Measurements from ENCODE around the gene PIWIL4.

PIWIL4 gene

DNA sequence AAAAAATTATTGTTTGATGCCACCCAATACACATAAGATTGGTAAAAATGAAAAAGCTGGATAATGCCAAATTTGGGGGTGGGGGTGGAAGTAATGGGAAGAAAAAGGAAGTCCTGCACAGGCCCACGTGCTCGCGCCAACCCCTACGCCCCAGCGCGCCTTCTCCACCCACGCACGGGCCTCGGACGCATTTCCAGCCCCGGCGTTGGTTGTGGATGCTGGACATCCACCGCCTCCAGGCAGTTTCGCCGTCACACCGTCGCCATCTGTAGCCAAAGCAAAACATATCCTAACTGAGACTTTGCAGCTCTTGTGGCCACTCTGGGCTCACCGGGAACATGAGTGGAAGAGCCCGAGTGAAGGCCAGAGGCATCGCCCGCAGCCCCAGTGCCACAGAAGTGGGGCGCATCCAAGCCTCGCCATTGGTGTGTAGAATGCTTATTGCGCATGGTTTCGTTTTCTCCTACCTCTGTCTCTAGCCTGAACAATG, at the start of gene PIWIL4:
Gene PIWIL4 (plus strand): TSS at position 188 of the 490 bp plus-strand sequence. CDS start 151 bp downstream, at position 339.
- no peak for DNase-seq

DNA sequence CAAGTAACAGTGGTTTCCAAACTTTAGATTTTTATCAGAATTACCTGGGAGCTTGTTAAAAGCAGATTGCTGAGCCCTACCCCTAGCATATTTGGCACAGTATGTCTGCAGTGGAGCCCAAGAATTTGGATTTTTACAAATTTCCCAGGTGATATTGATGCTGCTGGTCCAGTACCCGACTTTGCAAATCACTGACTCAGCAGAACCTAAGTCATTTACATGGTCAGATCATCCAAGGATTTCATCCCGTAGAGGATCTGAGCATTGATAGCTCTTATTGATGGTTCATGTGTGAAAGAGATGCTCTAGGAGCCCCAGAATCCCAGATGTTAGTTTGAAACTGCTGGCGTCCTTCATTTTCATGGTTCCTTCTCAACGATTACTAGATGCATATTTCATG, 48.9 kb upstream of the PIWIL4 start:
- DNase-seq, result no peak

DNA sequence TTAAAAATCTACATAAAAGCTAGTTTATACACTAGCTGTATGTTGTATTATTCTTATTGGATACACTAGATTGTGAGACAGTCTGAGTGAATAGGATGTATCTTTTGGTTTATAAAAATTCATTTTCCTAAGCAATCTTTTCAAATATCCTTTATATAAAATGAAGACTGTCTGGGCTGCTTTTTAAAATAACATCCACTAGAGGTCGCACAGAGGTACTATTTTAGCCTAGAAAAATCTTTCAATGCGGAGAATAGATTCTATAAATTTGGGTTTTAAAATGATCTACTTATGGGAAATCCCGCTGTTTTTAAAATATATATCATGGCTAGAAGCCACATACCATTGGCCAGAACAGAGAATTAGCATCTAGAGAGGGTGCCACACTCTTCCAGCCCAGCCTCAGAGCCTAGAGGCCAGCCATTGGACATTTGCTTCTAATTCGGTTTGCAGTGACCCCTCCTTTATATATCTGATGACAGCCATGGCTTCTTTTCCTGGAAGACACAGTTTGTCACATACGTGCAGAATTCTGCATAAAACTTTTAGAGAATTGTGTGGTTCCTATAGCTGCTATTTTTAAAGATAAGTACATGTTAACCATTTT, 47.6 kb upstream of the PIWIL4 start:
- DNase-seq, result peak; percentile 50

DNA sequence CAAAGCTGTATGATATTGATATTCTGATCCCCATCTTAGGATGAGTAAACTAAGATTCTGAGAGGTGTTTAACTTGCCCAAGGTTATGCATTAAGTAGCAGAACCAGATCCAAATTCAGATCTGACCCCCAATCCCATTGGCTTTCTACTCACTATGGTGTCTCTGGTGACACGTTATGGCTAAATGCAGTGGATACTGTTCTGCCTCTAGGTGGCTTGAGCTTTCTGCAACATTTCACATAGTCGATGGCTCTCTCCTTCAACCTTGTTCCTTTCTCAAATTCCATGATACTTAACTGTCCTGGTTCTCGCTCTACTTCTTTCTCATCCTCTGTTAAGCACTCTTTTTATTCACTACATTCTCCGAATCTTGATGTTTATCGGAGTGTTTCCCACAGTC, 45.5 kb upstream of the PIWIL4 start:
- DNase-seq, result peak; percentile 36

DNA sequence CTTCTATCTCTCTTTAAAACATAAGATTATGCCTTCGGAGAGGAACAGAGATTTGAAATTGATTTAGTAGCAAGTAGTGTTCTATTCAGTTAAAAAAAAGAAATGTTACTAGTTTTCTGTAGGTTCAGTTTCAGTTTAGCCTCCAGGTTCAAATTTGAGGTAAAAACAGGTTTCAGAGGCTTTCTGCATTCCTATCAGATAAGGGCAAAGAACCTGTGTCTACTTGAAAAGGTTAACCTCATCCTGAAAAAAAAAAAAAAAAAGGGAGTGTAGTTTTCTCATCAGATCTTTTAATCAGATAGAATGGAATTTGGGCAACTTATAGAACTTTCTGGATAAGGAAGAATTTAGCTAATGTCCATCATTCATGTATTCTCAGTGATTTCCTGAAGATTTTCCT, 42.8 kb upstream of the PIWIL4 start:
- DNase-seq, result no peak

DNA sequence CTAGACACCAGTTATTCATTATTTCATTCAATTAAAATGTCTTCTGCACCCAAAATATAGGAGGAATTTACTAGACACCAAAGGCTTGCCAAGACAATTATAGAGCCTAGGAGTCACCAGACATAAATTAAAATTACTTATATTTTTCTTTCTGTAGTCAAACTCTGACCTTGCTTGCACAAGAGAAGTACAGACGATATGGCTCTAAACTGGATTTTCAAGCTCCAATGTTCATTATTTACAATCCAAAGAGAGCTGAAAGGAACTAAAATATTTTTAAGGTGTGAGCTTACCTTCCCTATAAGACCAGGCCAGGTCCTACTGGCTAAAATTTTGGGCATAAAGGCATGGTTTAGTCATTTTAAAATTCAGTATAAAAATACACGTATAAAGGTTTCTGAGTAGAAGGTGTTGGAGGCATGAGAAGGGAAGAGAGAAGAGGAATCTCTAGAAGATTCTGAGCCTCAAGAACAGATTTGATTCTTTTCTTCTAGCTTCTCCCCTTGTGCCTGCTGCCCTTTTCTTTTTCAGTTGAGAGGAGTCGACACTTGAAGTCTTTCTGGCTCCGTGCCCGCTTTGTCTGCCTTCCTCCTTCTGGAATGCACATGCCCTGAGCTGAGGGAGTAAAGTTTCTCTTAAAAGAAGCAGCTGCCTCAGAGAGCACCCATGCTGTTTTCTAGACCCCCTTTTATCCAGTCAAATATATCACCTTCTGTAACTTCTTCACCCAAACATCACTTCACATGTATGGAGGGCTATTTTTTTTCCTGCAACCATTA, 41.4 kb upstream of the PIWIL4 start:
- peak; percentile 27 for DNase-seq

DNA sequence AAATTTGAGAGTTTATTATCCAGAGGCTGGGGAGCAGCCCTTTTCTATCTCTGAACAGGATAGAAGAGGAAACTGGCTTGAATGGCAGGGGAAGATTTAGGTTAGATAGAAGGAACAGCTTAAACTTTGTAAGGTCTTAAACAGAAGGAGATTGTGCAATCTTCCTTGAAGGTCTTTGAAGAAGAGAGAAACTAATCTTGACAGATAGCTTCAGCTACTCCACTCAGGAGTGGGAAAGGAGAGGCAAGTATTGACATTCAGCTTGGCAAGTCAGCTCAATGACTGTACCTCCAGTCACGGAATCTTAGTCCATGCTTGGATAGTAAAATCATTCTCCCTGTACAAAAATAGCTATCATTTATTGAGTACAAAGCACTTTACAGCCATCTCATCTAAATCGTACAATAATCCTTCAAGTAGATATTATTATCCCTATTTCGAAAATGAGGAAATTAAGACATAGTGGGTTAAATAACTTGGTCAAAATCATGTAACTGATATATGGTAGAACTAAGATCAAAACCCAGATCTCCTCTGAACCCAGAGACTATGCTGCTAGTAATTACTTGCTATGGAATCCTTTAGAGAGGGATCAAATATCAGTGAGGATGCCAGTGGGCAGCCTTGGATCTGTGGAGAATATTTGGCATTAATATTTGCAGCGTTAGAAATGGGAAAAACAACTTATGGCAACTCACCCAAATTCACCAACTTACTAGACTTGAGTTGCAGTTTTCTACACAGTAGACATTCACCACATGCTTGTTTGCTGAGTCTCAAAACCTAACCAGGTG, 40.3 kb upstream of the PIWIL4 start:
- peak; percentile 83 for DNase-seq

DNA sequence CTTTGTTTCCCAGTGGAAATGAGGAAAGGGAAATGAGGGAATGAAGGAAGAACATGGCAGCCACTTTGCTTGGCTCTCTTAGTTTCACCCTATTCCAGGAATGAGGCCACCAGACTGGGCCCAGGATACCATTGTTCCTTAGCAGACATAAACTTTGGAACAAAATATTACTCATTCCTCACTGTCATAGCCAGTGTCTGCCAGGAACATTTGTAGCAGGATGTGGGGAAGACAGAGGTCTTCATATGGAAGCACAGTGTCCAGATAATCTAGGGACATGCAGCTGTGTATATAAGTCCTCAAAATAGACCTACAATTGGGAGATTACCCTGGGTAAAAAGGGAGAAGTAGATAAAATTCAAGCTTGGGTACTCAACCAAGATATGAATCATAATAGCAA, 38.6 kb upstream of the PIWIL4 start:
- DNase-seq, result peak; percentile 35

DNA sequence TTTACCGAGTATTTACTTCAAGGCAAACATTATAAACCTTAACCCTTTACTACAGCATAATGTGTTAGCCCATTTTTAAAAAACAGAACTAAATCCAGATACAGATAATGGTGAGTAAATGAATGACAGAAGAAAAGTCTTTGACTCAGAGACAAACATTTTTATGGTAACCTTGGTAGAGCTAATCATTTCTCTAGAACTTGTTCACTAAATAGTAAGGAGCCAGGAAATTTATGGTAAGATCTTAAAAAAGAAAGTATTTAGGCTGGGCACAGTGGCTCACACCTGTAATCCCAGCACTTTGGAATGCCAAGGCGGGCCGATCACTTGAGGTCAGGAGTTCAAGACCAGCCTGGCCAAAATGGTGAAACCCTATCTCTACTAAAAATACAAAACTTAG, 35.0 kb upstream of the PIWIL4 start:
- DNase-seq, result no peak

DNA sequence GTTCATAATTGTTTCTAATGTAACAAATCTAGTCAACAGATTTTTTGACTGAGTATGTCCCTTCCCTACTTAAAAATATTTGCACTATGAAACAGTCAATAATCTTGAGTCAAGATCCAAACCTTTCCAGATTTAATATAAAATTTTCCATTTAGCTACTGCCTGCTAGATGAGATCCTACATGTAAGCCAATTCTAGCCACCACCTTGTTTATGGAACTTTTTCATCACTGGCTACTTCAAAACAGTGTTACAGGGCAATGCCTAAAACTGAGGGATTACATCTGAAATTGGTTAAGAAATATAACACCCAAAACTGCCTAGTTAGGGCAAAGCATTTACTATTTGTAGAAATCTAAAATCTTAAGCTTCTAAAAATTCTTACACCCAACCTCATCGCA, 34.0 kb upstream of the PIWIL4 start:
- DNase-seq, result no peak

DNA sequence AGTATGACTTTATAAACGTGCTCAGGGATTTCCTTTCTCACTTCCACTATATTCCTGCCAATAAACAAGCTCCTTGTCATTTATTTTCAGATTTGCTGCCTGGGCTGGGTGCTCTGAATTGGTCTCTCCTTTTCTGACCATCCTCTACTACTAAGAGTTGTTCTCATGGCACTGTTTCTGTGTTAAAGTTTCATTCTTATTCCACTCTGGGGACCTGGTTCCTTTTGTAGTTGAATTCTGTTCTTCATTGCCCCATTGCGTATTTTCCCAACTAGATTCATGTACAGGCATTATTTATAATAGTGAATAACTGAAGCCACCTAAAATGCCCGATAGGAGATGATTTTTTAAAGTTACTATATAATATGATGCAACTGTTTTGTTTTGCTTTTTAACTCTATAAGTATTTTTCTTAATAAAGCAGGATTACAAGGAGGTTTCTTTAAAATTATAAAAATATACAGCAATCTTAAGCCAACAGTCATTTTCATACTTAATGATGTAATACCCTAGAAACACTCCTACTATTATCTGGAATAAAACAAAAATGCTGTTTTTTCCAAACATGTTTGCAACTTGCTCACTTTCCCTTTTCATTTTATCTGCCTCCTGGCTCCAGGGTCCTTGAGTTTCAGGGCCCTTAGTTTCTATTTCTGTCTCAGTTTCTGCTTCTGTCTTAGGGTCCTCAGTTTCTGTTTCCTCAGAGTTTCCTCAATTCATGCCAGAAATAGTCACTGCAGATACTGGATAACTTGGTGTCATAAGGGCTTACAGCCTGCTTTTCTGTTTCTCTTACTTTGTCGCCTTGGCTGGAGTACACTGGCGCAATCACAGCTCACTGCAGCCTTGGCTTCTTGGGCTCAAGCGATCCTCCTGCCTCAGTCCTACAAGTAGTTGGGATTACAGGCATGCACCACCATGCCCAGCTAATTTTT, 33.2 kb upstream of the PIWIL4 start:
- DNase-seq, result peak; percentile 92

DNA sequence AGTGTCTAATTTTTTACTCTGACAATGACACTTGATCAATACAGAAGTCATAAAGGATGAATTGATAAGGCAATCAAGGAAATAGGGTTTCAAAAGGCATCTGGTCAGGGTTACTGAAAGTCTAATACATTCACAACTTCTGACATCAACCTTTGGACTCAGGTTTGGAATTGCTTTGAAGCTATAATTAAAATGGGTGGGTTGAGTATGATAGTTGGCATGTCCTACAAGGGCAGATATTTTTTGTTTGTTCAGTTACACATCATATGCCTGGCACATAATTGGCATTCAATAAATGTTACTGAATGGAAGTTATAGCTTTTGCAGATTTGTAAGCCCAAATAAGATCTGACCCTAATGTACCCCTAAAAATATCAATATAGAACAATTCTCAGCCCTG, 30.8 kb upstream of the PIWIL4 start:
- no peak for DNase-seq

DNA sequence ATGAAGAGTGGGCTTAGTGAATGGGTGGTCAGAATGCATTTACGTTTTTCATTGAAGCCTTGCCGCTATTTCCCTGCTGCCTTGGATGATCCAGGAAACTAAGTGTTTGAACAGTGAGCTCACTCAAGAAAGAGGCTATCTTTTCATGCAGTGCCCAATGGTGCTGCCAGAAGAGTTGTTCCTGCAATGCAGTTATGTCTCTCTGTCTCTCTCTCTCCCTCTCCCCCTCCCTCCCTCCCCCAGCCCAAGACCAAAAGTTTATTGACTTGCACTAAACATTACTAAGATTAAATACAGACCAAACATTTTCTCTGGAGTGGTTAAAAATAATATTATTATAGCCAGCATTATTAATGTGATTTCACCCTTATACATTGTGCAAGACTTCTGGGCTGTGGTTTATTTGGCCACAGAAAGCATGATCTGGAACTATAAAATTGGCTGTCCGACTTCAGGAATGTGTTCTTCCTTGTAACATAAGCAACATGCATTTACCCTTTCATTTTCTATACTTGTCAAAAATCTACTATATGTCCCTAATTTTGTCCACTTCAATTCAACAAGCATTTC, 30.1 kb upstream of the PIWIL4 start:
- peak; percentile 44 for DNase-seq

DNA sequence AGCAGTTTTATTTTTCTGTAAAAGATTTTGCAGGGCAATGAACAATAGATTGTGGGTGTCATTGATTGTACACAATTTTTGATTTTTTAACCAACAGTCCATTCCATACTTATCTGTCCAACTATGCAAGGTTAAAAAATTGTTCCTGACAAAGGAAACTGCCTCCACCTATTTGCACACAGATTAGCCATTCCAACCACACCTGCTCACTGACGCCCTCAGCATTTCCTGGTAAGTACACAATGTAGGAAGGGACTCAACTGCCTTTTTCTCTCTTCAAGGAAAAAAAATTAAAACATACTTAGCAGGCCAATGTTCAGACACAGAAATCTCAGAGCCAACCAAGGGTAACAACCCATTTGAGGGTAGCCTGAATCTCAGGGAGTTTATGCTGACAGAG, 27.7 kb upstream of the PIWIL4 start:
- no peak for DNase-seq

DNA sequence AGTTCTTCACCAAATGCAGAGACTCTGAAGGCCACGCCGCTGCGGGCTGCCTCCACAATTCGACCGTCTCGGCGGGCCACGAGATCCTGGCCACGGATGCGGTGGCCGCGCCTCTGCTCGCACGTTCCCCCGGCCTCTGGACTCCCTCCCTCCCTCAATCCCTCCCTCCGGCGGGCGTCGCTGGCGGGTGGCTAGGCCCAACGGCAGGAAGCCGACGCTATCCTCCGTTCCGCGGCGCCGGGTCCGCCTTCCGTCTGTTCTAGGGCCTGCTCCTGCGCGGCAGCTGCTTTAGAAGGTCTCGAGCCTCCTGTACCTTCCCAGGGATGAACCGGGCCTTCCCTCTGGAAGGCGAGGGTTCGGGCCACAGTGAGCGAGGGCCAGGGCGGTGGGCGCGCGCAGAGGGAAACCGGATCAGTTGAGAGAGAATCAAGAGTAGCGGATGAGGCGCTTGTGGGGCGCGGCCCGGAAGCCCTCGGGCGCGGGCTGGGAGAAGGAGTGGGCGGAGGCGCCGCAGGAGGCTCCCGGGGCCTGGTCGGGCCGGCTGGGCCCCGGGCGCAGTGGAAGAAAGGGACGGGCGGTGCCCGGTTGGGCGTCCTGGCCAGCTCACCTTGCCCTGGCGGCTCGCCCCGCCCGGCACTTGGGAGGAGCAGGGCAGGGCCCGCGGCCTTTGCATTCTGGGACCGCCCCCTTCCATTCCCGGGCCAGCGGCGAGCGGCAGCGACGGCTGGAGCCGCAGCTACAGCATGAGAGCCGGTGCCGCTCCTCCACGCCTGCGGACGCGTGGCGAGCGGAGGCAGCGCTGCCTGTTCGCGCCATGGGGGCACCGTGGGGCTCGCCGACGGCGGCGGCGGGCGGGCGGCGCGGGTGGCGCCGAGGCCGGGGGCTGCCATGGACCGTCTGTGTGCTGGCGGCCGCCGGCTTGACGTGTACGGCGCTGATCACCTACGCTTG, 23.2 kb upstream of the PIWIL4 start, which contains the start of gene FUT4:
Gene FUT4 (plus strand): TSS at position 227 of the 951 bp plus-strand sequence. CDS start 213 bp downstream, at position 440.
- peak; percentile 63 for DNase-seq

DNA sequence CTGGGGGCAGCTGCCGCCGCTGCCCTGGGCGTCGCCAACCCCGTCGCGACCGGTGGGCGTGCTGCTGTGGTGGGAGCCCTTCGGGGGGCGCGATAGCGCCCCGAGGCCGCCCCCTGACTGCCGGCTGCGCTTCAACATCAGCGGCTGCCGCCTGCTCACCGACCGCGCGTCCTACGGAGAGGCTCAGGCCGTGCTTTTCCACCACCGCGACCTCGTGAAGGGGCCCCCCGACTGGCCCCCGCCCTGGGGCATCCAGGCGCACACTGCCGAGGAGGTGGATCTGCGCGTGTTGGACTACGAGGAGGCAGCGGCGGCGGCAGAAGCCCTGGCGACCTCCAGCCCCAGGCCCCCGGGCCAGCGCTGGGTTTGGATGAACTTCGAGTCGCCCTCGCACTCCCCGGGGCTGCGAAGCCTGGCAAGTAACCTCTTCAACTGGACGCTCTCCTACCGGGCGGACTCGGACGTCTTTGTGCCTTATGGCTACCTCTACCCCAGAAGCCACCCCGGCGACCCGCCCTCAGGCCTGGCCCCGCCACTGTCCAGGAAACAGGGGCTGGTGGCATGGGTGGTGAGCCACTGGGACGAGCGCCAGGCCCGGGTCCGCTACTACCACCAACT, 22.4 kb upstream of the PIWIL4 start:
- peak; percentile 44 for DNase-seq

DNA sequence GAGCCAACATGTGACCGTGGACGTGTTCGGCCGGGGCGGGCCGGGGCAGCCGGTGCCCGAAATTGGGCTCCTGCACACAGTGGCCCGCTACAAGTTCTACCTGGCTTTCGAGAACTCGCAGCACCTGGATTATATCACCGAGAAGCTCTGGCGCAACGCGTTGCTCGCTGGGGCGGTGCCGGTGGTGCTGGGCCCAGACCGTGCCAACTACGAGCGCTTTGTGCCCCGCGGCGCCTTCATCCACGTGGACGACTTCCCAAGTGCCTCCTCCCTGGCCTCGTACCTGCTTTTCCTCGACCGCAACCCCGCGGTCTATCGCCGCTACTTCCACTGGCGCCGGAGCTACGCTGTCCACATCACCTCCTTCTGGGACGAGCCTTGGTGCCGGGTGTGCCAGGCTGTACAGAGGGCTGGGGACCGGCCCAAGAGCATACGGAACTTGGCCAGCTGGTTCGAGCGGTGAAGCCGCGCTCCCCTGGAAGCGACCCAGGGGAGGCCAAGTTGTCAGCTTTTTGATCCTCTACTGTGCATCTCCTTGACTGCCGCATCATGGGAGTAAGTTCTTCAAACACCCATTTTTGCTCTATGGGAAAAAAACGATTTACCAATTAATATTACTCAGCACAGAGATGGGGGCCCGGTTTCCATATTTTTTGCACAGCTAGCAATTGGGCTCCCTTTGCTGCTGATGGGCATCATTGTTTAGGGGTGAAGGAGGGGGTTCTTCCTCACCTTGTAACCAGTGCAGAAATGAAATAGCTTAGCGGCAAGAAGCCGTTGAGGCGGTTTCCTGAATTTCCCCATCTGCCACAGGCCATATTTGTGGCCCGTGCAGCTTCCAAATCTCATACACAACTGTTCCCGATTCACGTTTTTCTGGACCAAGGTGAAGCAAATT, 21.7 kb upstream of the PIWIL4 start:
- DNase-seq, result peak; percentile 72

DNA sequence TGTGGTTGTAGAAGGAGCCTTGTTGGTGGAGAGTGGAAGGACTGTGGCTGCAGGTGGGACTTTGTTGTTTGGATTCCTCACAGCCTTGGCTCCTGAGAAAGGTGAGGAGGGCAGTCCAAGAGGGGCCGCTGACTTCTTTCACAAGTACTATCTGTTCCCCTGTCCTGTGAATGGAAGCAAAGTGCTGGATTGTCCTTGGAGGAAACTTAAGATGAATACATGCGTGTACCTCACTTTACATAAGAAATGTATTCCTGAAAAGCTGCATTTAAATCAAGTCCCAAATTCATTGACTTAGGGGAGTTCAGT, 21.1 kb upstream of the PIWIL4 start:
- DNase-seq, result no peak

DNA sequence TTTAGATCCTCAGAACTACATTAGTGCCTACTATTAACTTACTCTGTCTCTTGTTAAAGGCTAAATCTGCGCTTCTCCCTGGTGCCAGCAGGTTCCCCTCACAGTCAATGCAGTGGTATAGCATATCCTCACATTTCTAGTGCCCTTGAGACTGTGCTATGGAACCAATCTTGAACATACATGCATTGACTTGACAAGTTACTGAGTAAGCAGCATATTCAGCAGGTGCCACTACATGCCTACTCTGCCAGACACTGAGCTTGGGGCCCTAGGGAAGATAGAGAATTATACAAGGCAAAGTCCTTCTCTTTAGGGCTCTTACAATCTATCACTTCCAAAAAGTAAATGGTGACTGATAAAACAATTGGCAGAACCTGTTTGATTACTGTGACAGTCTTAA, 20.3 kb upstream of the PIWIL4 start:
- peak; percentile 68 for DNase-seq

Data from MV-4-11 (cell line).